KMS-11 (cell line): ENCODE measurements around the gene PCDH18.
"Not testable (repeated sequence)": the region's sequence is repeated elsewhere in the genome, so short reads cannot be mapped to it uniquely, and the experiment has no call there.

ENCODE experiments used
- H2AFZ ChIP-seq: fragments of 200-600 bp; sonication (generic); 2 replicates; pipeline ENCODE4 v1.6.1; 2016; ENCODE audit warnings: antibody characterized with exemption, mixed run types, low read depth
- H3K27ac ChIP-seq: fragments of 200-600 bp; sonication (generic); 2 replicates; pipeline ENCODE4 v1.6.1; 2016; ENCODE audit warnings: mild to moderate bottlenecking, mixed run types
- H3K27me3 ChIP-seq: fragments of 200-600 bp; sonication (generic); 2 replicates; pipeline ENCODE4 v1.6.1; 2017; ENCODE audit warnings: mild to moderate bottlenecking, low read depth, mixed run types, moderate library complexity; ENCODE audit not compliant: insufficient read depth
- H3K36me3 ChIP-seq: fragments of 200-600 bp; sonication (generic); 2 replicates; pipeline ENCODE4 v1.6.1; 2017; ENCODE audit warnings: mild to moderate bottlenecking, mixed run types; ENCODE audit not compliant: insufficient read depth
- H3K4me1 ChIP-seq: fragments of 200-600 bp; sonication (generic); 2 replicates; pipeline ENCODE4 v1.6.1; 2016; ENCODE audit warnings: mild to moderate bottlenecking, low read depth, mixed run types; ENCODE audit not compliant: poor library complexity, severe bottlenecking
- H3K4me2 ChIP-seq: fragments of 200-600 bp; sonication (generic); 2 replicates; pipeline ENCODE4 v1.7.0; 2016; ENCODE audit warnings: mild to moderate bottlenecking, mixed run types
- H3K4me3 ChIP-seq: fragments of 200-600 bp; sonication (generic); IDR thresholded peaks from 2 replicates; pipeline ENCODE4 v1.6.1; 2017; ENCODE audit warnings: low read depth, low read length, mixed read lengths; ENCODE audit not compliant: insufficient read depth
- H3K79me2 ChIP-seq: fragments of 200-600 bp; sonication (generic); 2 replicates; pipeline ENCODE4 v1.6.1; 2016; ENCODE audit warnings: low read depth, mixed run types; ENCODE audit not compliant: insufficient read depth
- H3K9ac ChIP-seq: fragments of 200-600 bp; sonication (generic); 2 replicates; pipeline ENCODE4 v1.6.1; 2016; ENCODE audit warnings: mild to moderate bottlenecking, mixed run types
- H4K20me1 ChIP-seq: fragments of 200-600 bp; sonication (generic); 2 replicates; pipeline ENCODE4 v1.6.1; 2016; ENCODE audit warnings: mild to moderate bottlenecking, mixed run types; ENCODE audit not compliant: insufficient read depth
- CTCF ChIP-seq: fragments of 200-600 bp; sonication (generic); conservative IDR thresholded peaks from 2 replicates; pipeline ENCODE4 v1.6.1; 2017; ENCODE audit warnings: low read depth, mild to moderate bottlenecking, antibody characterized with exemption, low read length, moderate library complexity, mixed read lengths

PCDH18 gene

GRCh38 chr4:137514406-137515111, 17.7 kb downstream of the PCDH18 start:
- Histone ChIP-seq H3K9ac (no peak overlapping the region), H3K27me3 (no peaks in the 10 kb centered on the region), H3K4me1 (no peaks in the 10 kb centered on the region), H3K36me3 (no peaks in the 10 kb centered on the region), H2AFZ (no peak overlapping the region), H4K20me1 (no peaks in the 10 kb centered on the region), H3K4me2 (no peak overlapping the region), H3K4me3 (no peak overlapping the region), H3K27ac (no peak overlapping the region), H3K79me2 (no peaks in the 10 kb centered on the region)
- TF ChIP-seq CTCF: no peak

GRCh38 chr4:137510557-137511265, 21.6 kb downstream of the PCDH18 start:
- no peaks in the 10 kb centered on the region for H4K20me1 ChIP-seq
- no peak overlapping the region for H3K27ac ChIP-seq
- H3K4me3 ChIP-seq: no peak overlapping the region
- H3K4me1 ChIP-seq: no peaks in the 10 kb centered on the region
- H3K27me3 ChIP-seq: no peaks in the 10 kb centered on the region
- H3K79me2 ChIP-seq: no peaks in the 10 kb centered on the region
- H2AFZ ChIP-seq: no peak overlapping the region
- H3K9ac ChIP-seq: no peak overlapping the region
- no peak for TF ChIP-seq CTCF
- H3K4me2 ChIP-seq: no peak overlapping the region
- no peaks in the 10 kb centered on the region for H3K36me3 ChIP-seq

GRCh38 chr4:137509855-137510282, 22.4 kb downstream of the PCDH18 start:
- H3K4me3 ChIP-seq: no peak overlapping the region
- no peak for TF ChIP-seq CTCF
- no peaks in the 10 kb centered on the region for H3K27me3 ChIP-seq
- H3K9ac ChIP-seq: no peak overlapping the region
- no peak overlapping the region for H2AFZ ChIP-seq
- H3K79me2 ChIP-seq: no peaks in the 10 kb centered on the region
- no peaks in the 10 kb centered on the region for H4K20me1 ChIP-seq
- H3K4me1 ChIP-seq: no peaks in the 10 kb centered on the region
- no peaks in the 10 kb centered on the region for H3K36me3 ChIP-seq
- H3K4me2 ChIP-seq: no peak overlapping the region
- H3K27ac ChIP-seq: no peak overlapping the region

- Histone ChIP-seq H3K27me3 (no peaks in the 10 kb centered on the region), H3K79me2 (no peaks in the 10 kb centered on the region), H3K4me3 (no peak overlapping the region), H2AFZ (no peak overlapping the region), H3K9ac (no peak overlapping the region), H3K27ac (no peak overlapping the region), H3K36me3 (no peaks in the 10 kb centered on the region), H3K4me2 (no peak overlapping the region), H4K20me1 (no peaks in the 10 kb centered on the region), H3K4me1 (no peaks in the 10 kb centered on the region)
- no peak for TF ChIP-seq CTCF
Measured at GRCh38 chr4:137502339-137503129, 29.8 kb downstream of the PCDH18 start.

- not testable (repeated sequence) for H3K27ac ChIP-seq, H3K36me3 ChIP-seq
Measured at GRCh38 chr4:137496267-137496666, 36.0 kb downstream of the PCDH18 start.

More at GRCh38 chr4:137496267-137496666, 36.0 kb downstream of the PCDH18 start:
- not testable (repeated sequence) for H2AFZ ChIP-seq, H3K4me3 ChIP-seq, H3K4me2 ChIP-seq, H3K27me3 ChIP-seq, H3K9ac ChIP-seq, H3K4me1 ChIP-seq, H4K20me1 ChIP-seq, H3K79me2 ChIP-seq
